ENCODE results near the gene ASTN2. TPM values are rescaled to one million over a fixed set of nuclear protein-coding genes. Genes with fewer than 3 reads are reported as not detected.

ASTN2 gene
- total and polyA plus RNA-seq, 2 donors (not counting 3 experiments of a cell fraction or from before 2014, with no cell fraction given), result 1.0 to 1.9 TPM

DNA sequence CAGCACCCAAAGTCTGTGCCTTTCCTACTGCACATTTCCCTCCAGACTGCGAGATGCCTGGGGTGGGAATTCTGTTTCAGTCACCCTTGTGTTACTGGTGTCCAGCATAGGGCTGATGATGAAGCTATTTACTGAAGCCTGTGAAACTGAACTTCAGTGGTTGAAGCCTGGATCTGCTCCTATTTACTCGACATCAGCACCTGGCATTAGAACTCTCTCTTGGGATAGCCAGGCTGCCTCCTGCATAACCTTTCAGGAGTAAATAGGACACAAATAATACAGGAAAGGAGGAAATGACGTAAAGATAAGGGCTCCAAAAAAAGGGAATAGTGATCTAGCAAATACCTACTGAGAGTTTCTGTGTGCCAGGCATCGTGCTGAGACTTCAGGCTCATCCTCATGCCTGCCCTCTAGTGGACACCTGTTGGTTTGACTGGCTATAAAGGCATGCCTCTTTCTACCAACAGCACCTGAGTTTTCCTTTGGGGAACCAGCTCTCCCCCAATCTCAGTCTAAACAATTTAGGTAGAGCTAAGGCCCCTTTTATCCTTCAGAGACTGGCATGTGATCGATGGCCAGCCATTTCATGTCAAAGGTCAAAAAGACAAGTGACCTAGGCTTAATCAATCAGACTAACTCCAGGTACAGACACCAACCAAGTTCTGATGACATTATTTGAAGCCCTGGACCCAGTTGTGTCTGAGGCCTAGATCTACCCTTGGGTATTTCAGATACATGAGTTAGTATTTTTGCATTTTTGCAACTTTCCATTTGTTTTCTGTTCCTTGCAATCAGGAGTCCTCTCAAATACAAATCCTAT is 919.8 kb downstream of the ASTN2 start:
- dilution Hi-C loops (cut with MboI; ENCODE audit: extremely low pct_ligation_motif_present, low sequenced_read_pairs) (no loop called here), intact Hi-C loops (cut with micrococcal nuclease) (loop anchor here (1.0 to 5.0 kb wide), 2 partner anchors 333 to 902 kb away; no protein-coding TSS in a partner anchor)
- H3K9ac ChIP-seq (replicated peaks; ENCODE audit: extremely low read depth, insufficient read depth, low read length), result no peak overlapping the region
- H3K9me3 ChIP-seq (replicated peaks; ENCODE audit: control insufficient read depth, insufficient read depth, low read length), result no peaks in the 10 kb centered on the region
- TF ChIP-seq, protein P1, sequence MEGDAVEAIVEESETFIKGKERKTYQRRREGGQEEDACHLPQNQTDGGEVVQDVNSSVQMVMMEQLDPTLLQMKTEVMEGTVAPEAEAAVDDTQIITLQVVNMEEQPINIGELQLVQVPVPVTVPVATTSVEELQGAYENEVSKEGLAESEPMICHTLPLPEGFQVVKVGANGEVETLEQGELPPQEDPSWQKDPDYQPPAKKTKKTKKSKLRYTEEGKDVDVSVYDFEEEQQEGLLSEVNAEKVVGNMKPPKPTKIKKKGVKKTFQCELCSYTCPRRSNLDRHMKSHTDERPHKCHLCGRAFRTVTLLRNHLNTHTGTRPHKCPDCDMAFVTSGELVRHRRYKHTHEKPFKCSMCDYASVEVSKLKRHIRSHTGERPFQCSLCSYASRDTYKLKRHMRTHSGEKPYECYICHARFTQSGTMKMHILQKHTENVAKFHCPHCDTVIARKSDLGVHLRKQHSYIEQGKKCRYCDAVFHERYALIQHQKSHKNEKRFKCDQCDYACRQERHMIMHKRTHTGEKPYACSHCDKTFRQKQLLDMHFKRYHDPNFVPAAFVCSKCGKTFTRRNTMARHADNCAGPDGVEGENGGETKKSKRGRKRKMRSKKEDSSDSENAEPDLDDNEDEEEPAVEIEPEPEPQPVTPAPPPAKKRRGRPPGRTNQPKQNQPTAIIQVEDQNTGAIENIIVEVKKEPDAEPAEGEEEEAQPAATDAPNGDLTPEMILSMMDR (IDR thresholded peaks at IDR 0.05; ENCODE audit: extremely low read depth in 1 of 2, insufficient read depth in 1 of 2, low read depth in 1 of 2, low read length in 2 of 2), result peak; percentile 29 to 65
- TF ChIP-seq POLR2AphosphoS5 (IDR thresholded peaks at IDR 0.05; ENCODE audit: insufficient read depth, low read depth, low read length) (no peak), JUN (IDR thresholded peaks at IDR 0.05; ENCODE audit: borderline replicate concordance, insufficient read depth, insufficient read length, low read depth) (no peak), MYC (IDR thresholded peaks at IDR 0.05; ENCODE audit: low read depth, low read length) (no peak), FOS (IDR thresholded peaks at IDR 0.05; ENCODE audit: borderline replicate concordance, insufficient read depth, low read length) (no peak), EZH2 (IDR thresholded peaks at IDR 0.05; ENCODE audit: borderline replicate concordance, low read depth, low read length, severe bottlenecking) (no peak)
- TF ChIP-seq, protein P2, sequence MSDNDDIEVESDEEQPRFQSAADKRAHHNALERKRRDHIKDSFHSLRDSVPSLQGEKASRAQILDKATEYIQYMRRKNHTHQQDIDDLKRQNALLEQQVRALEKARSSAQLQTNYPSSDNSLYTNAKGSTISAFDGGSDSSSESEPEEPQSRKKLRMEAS (IDR thresholded peaks at IDR 0.05; ENCODE audit: insufficient read depth, insufficient read length), result no peak
- peak; percentile 8 for FAIRE-seq
- H3K27me3 ChIP-seq (ENCODE audit: control insufficient read depth in 2 of 2, insufficient read depth in 2 of 2, low read length in 2 of 2), result no peaks in the 10 kb centered on the region
- POLR2A ChIA-PET, result no interaction called here
- DNase-seq (ENCODE audit: low read depth, low spot score), result no peak
- H2AFZ ChIP-seq (ENCODE audit: low read depth, low read length), result no peak overlapping the region
- H3K36me3 ChIP-seq (ENCODE audit: control insufficient read depth in 2 of 2, extremely low read depth in 1 of 2, insufficient read depth in 2 of 2, low read length in 2 of 2), result no peaks in the 10 kb centered on the region
- H3K4me1 ChIP-seq (ENCODE audit: control insufficient read depth, extremely low read depth, insufficient read depth, low read length), result no peaks in the 10 kb centered on the region
- H3K4me3 ChIP-seq (replicated peaks in 1 of 3; ENCODE audit: insufficient read depth in 1 of 3, low read depth in 1 of 3, low read length in 3 of 3), result no peak overlapping the region
- no peaks in the 10 kb centered on the region for H3K79me2 ChIP-seq (ENCODE audit: control insufficient read depth, insufficient read depth, low read length)
- H3K27ac ChIP-seq (ENCODE audit: insufficient read depth, low read depth, low read length), result no peak overlapping the region
- no peak overlapping the region for H3K4me2 ChIP-seq (ENCODE audit: insufficient read depth, low read length)
- no TSS peak for BruUV-seq (replicated peaks)
- H3K9me1 ChIP-seq (replicated peaks; ENCODE audit: control insufficient read depth, extremely low read depth, insufficient read depth, low read length), result no peaks in the 10 kb centered on the region
- CTCF ChIA-PET, result no interaction called here
- H4K20me1 ChIP-seq (replicated peaks; ENCODE audit: control insufficient read depth, extremely low read depth, insufficient read depth, low read length), result no peaks in the 10 kb centered on the region

Measured in endothelial cell of umbilical vein (primary cell).